ENCODE data around the gene ATRAID. TPM values are rescaled to one million over a fixed set of nuclear protein-coding genes. Genes with fewer than 3 reads are reported as not detected.
"Not testable (repeated sequence)": the region's sequence is repeated elsewhere in the genome, so short reads cannot be mapped to it uniquely, and the experiment has no call there.

Gene ATRAID, protein sequence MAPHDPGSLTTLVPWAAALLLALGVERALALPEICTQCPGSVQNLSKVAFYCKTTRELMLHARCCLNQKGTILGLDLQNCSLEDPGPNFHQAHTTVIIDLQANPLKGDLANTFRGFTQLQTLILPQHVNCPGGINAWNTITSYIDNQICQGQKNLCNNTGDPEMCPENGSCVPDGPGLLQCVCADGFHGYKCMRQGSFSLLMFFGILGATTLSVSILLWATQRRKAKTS
- polyA plus RNA-seq (2013, experiment 1 of 2; ENCODE audit: insufficient read length) = 83.7 TPM
- 85.5 TPM for polyA plus RNA-seq (2013, experiment 2 of 2; ENCODE audit: insufficient read length)

DNA sequence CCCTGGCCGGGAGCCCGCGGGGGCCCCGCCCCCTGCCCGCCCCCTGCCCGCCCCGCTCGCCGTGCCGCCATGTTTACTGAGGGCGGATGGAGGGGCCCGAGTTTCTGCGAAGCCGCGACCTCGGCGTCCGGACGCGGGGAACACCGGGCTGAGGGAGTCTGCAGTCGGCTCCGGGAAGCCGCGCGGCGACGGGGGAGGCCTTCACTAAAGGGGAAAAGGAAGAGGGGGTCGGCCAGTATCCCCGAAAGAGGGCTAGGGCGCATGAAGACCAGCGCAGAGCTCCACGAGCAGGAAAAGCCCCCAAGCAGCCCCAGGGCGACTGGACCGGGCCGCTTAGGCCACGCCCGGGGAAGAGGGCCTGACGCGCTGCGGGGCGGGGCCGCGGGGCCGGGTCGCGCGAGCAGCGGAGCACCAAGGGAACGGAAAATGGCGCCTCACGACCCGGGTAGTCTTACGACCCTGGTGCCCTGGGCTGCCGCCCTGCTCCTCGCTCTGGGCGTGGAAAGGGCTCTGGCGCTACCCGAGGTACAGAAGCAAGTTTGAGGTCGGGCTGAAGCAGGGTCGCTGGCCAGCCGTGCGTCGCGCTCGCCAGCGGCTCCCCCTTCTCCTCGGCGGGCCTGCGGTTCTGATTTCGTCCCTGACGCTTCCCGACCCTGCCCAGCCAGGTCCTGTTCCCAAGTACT, at the start of gene ATRAID, which contains the start of gene SLC5A6:
Gene ATRAID (plus strand): TSS at position 99 of the 683 bp plus-strand sequence. CDS start 328 bp downstream, at position 427.
Gene SLC5A6 (minus strand): TSS at position 326 of the 683 bp plus-strand sequence. CDS start 4,618 bp downstream, outside the sequence.
- DNase-seq = peak; percentile 88

DNA sequence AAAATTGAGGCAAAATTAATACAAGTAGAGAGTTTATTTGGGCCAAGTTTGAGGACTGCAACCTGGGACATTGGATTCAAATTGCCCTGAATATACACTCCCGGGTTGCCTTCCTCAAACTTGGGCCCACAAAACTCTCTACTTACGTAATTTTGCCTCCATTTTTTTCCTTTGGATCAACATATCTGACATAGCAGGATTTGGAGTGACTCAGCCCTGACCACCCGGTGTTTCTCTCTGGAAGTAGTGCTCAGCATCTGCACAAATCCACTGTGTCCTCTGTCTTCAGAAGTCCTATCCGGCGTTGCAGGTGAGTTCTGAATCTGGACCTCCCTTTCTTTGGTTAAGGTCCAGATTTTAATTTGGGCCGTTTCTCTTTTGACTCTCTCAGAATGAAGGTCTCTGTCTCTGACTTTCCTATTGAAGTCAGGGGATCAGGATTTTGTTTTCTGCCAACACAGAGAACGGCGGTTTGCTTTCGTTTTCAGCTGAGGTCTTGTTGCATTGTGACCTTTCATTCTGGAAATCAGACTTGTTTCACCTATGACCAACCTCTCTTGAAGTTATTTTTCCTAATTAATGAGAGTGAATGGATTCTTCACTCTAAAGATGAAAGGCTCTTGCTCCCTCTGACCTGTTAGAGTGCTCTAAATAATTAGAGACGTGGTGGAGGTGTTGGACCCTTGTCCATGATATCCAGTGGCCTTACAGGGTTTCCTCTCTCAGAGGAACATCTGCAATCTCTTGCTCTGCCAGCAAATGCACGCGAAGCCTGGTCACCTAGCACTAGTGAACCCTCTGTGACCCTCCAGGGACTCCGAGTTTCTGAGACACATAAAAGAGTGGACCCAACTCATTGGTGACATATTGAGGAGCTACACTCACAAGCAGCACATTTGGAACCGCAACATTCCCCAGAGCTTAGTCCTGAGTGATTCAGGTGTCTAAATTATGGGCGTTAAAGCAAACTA, 49.4 kb upstream of the ATRAID start:
- peak; percentile 49 for DNase-seq

DNA sequence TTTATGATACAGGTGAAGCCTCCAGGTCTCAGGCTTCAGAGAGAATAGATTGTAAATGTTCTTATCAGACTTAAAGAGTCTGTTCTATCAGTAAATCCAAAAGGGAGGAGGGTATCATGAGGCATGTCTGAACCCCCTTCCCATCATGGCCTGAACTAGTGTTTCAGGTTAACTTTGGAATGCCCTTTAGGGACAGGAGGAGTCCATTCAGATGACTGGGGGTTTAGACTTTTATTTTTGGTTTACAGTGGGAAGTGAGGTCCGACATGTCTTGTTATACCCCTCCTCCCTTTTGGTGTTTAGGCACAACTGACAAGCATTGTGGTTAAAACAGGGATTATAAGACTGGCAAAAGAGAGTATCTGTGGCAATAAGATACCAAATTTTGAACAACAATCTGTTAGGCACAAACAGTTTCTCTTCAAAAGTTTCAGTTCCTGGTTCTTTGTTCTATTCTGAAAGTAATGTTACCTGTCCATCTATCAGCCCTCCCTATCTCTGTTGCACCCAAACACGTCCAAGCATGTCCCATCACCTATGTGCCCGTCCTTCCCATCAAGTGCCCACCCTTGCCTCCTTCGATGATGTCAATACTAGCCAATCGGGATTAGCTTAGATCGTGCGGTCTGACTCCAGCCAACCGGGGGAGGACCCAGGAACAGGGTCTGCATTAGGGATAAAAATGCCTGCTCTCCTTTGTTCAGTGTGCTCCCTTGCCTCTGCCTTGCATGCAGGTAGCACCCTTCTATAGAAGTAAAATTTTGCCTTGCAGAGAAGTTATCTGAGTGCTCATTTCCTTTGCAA, 46.7 kb upstream of the ATRAID start:
- no peak for DNase-seq

DNA sequence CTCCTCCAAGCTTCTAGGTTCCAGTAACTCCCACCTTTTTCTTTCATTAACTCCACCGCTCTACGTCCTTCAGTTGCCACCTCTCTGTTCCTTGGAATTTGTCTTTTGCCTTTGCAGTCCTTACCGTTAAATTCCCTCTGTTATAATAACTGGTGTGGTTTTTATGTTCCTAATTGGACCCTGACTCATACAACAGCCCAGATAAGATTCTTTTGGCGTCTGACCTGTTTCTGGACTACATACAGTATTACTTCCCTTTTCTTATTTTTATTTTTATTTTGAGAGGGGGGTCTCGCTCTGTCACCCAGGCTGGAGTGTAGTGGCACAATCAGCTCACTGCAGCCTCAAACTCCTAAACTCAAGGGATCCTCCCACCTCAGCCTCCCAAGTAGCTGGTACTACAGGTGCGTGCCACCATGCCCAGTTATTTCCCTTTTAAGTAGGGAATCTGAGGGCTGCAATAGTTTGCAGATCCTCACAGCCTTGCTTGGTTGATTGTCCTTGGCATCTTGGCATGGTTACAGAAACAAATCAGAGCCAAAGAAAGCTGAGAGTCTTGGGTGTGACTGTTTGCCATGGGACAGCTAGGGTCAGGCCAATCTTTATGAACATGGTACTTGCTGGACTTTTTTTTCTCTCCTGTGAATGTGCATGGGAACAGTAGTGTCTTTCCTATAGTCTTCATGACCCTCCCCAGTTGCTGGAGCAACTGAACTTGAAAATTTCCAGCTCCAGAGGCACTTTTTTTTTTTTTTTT, 41.1 kb upstream of the ATRAID start:
- no peak for DNase-seq

DNA sequence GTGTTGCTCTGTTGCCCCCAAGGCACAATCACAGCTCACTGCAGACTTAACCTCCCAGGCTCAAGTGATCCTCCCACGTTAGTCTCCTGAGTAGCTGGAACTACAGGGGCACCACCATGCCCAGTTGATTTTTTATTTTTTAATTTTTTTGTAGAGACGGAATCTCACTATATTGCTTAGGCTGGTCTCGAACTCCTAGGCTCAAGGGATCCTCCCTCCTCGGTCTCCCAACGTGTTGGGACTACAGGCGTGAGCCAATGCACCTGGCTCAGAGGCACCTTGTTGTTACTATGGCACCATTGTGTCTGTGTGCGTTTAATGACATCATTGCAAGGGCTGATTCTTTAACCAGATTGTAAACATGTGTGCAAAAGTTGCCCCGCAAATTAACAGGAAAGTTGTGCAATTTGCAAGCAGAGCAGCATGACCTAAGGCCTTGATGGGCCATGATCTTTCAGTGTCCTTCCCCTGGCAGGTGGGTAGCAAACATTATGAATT, 40.4 kb upstream of the ATRAID start:
- no peak for DNase-seq

DNA sequence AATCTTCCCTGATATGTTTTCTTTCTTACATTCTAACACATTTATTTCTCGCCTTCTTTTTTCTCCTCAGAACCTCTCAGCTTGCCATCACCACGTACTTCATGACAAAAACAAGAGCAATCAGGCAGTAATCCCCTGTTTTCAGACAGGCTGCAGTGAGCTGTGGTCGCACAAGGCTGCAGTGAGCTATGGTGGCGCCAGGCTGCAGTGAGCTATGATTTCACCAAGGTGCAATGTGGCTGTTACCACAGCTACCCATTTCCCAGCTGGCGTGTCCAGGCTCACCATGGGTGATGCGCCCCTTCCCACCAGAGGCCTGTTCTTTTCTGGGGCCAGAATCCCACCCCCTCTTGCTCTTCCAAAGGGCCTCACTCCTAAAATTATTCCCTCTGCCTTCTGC, 37.2 kb upstream of the ATRAID start:
- peak; percentile 46 for DNase-seq

DNA sequence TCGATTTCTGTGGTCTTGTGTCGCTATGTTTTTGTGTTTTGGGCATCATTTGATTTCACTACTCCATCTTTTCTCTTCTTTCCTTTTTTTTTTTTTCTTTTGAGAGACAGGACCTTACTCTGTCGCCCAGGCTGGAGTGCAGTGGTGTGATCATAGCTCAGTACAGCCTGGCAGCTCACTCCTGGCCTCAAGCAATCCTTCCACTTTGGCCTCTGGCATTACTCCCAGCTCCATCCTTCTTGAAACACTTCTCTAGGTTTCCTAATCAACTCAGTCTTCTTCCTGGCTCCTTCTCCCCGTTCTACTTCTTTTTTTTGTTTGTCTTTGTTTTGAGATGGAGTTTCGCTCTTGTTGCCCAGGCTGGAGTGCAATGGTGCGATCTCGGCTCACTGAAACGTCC, 36.5 kb upstream of the ATRAID start:
- no peak for DNase-seq

DNA sequence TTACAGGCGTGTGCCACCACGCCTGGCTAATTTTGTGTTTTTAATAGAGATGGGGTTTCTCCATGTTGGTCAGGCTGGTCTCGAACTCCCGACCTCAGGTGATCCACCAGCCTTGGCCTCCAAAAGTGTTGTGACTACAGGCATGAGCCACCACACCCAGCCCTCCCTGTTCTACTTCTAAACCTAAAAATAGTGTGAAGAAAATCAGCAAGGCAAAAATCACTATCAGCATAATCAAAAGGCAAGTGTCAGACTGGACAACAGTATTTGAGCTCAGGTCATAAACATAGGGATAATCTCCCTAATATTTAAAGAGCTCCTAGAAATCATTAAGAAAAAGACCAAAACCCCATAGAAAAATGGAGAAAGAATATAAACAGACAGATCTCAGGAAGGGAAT, 36.1 kb upstream of the ATRAID start:
- not testable (repeated sequence) for DNase-seq

DNA sequence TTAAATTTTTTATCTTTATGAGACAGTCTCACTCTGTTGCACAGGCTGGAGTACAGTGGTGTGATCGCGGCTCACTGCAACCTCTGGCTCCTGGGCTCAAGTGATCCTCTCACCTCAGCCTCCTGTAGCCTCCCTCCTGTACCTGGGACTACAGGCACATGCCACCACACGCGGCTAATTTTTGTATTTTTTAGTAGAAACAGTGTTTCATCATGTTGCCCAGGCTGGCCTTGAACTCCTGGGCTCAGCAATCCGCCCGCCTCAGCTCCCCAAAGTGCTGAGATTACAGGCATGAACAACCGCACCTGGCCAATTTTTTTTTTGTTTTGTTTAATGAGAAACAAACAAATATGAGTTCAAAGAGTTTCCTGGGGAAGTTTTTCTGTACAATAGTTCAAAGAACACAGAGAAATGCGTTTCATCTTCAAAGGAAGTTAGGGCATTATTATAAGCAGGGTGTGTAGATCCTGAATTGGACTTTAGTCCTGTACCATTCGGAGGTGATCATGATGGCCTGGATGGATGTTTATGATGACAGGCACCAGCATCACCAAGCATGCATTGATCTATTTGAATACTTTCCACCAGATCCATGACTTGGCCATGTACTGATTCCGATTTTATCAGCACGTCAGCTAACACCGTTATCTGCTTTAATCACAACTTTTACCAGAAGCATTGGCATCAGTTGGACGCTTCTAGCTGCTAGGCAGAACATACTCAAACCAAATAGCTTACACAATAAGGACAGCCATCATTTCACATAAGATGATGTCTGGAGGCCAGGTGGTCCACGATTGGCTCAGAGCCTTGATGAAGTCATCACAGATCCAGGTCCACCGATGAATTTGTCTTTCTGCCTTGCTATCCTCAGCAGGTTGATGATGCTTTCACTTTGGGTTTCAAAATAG, 34.1 kb upstream of the ATRAID start:
- no peak for DNase-seq

DNA sequence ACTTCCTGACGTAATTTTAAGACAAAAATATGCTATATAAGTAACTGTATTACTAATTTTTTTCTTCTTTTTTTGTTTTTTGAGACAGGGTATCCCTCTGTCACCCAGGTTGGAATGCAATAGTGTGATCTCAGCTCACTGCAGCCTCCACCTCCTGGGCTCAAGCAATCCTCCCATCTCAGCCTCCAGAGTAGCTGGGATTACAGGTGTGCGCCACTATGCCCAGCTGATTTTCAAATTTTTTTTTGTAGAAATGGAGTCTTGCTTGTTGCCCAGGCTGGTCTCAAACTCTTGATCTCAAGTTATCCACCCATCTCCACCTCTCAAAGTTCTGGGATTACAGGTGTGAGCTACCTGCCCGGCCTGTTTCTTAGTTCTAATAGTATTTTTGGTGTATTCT, 33.4 kb upstream of the ATRAID start:
- DNase-seq = no peak

DNA sequence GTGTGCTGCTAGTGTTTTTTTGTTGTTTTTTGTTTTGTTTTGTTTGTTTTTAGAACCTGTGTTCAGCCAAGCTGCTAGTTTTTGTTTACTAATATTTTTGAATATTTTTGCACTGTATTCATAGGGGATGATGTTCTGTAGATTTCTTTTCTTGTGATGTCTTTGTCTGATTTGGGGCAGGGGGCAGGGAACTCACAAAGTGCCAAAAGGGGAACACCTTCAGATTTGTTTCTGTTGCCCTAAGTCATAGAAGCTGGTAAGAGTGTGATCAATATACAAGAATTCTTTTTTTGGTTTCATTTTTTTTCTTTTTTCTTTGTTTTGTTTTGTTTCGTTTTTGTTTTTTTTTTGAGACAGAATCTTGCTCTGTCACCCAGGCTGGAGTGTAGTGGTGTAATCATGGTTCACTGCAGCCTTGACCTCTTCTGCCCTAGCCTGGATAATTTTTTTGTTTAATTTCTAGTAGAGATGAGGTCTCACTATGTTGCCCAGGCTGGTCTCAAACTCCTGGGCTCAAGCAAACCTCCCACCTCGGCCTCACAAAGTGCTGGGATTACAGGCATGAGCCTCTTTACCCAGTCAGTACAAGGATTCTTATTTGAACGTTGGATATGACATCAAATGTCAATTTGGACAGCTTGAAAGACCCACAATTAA, 32.4 kb upstream of the ATRAID start:
- no peak for DNase-seq

DNA sequence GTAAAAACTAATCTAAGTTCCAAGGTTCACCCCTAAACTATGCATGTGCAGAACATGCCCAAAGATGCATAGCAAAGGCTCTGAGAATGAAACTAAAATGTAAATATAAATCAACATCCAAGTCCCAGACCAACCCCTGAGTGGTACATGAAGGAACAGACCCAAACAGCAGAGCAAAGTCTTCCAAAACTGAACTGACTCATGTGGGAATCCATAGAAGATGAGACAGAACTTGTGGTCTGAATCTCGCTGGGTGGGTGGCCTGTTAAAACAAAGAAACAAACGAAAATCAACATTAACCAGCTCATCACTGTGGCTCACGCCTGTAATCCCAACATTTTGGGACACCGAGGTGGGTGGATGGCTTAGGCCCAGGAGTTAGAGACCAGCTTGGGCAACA, 29.5 kb upstream of the ATRAID start:
- DNase-seq = peak; percentile 93

DNA sequence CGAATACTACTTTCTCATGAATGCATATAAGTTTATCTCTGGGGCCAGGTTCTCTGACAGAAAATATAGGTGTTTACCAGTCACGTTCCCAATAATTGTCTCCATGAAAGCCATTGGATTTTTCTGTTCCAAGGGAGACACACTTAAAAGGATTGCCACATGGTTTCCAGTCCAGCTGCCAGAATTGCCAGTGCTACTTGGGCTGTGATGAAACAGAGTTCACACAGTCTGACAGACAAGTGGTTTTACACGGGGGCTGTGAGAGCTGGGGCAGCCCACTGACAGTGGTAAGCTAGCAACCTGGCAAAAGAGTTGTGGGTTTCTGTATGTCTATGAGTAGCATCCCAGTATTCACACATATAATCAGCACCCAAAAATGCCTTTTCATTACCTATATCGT, 27.7 kb upstream of the ATRAID start:
- peak; percentile 26 for DNase-seq

DNA sequence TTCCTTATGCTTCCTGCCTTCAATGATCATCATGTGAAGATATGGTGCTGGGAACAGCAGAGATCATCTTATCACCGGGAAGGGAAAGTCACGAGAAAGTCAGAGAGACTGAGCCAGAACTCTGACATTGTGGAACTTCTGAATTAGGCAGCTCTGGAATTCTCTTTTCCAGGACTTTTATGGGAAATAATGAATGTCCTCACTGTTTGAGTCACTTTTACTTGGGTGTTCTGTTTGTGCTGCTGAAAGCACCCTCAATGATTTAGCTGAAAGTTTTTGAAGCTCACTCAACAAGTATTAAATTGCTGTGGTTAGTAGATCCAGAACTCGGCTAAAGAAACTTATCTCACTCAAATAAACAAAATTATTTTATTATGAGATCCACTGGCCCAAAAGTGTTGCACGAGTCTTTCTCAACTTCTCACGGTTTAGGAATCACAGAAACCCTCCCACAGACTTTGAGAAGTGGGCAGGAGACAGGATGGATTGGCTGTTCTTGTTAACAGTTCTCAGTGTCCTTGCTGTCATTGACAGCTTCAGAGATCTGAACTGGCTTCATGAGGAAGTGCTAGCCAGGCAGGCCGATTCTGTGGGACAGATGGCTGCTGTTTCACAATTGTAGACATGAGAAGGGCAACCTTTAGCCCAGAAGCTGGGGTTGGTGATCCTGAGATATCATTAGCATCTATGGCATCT, 26.4 kb upstream of the ATRAID start:
- peak; percentile 87 for DNase-seq

DNA sequence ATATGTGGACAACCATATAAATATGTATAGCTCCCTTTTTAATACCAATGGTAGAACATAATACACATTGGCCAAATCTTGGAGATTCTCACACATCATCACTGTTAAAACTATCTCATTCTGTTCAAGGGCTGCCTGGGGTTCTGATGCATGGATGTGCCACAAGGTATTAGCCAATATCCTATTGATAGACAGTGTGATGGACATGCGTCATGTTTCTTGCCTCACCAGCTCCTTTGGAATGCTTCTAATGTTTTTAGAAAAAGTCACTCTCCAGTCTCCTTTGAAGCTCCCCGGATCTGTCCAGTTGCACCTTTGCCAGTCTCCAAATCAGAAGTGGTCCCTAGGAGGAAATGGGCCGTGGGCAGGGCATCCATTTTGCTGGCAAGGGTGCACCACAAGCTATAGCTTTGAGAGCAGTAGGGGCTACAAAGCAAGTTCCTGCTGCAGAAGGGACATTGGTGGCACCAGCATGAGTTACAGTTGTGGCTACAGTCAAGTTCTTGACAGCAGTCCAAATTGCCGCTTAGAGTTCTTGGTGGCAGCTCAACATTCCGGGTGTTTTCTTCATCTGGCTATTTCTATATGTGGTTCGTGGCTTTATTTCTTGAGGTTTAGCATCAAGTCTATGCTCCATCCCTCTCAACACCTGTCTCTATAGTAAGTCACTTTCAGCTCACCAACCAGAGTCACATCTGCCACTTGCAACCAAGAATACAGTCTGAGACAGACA, 25.1 kb upstream of the ATRAID start:
- no peak for DNase-seq

DNA sequence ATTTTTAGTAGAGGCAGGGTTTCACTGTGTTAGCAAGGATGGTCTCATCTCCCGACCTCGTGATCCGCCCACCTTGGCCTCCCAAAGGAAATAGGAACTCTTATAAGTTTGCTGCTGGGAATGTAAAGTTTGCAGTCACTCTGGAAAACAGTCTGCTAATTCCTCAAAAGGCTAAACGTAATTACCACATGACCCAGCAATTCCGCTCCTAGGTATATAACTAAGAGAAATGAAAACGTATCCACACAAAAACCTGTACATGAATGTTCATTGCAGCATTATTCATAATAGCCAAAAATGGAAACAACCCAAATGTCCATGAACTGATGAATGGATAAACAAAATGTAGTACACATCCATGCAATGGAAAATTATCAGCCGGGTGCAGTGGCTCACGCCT, 21.9 kb upstream of the ATRAID start:
- DNase-seq = no peak

DNA sequence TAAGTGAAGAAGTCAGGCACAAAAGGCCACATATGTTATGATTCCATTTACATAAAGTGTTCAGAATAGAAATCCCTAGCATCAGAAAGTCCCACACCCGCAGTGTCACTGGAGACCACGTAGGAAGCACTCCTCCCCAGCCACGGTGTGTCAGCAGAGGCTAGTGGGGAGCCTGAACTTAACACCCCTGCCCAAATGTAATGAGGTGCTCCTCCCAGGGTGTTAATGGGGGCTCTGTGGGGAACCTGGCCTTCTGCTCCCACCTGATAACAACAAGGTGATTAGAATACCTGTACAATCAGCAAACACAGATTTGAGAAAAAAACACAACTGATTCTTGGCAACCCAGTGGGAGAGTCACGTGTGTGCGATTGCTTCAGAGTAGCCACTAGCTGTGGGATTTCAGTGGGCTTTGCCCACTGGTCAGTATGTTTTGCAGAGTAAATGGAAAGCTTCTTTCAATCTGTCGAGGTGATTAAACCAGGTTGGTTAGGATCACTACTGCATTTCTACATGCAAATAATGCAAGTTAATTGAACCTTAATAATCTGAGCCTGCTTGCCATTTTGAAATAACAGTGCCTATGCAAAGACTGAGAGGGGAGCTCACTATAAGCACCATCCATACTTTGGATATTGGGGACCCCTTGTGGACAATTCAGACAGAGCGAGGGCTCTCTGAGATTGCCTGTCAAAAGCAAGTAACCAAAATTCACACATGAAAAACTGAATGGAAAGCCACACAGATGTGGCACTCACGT, 20.6 kb upstream of the ATRAID start:
- peak; percentile 78 for DNase-seq

Data from fibroblast of skin of scalp (primary cell).